HUES6 (cell line): ENCODE data around the gene GRID1.
"Not testable (repeated sequence)": the region's sequence is repeated elsewhere in the genome, so short reads cannot be mapped to it uniquely, and the experiment has no call there.

Source experiments
- H3K27ac ChIP-seq: 2 replicates; pipeline ENCODE4 v1.7.0; 2013; ENCODE audit warnings: low read depth, mild to moderate bottlenecking, low read length, inconsistent platforms
- H3K27me3 ChIP-seq: 2 replicates; pipeline ENCODE4 v1.6.1; 2013; ENCODE audit warnings: low read length; ENCODE audit not compliant: control insufficient read depth, insufficient read depth
- H3K36me3 ChIP-seq: 2 replicates; pipeline ENCODE4 v1.6.1; 2013; ENCODE audit warnings: low read length; ENCODE audit not compliant: control insufficient read depth, insufficient read depth
- H3K4me1 ChIP-seq: 2 replicates; pipeline ENCODE4 v1.6.1; 2013; ENCODE audit warnings: low read length; ENCODE audit not compliant: control insufficient read depth, insufficient read depth
- H3K4me3 ChIP-seq: 2 replicates; pipeline ENCODE4 v1.5.1; 2013; ENCODE audit warnings: low read depth, low read length
- H3K9ac ChIP-seq: one replicate; pipeline ENCODE4 v1.6.1; 2013; ENCODE audit warnings: mild to moderate bottlenecking, low read length
- H3K9me3 ChIP-seq: 2 replicates; pipeline ENCODE4 v1.6.1; 2013; ENCODE audit warnings: low read depth, low read length; ENCODE audit not compliant: control insufficient read depth, insufficient read depth

The GRID1 gene

GRCh38 chr10:86242761-86243160, 123.8 kb downstream of the GRID1 start:
- Histone ChIP-seq H3K36me3 (no peaks in the 10 kb centered on the region), H3K9ac (no peak overlapping the region), H3K4me3 (no peak overlapping the region), H3K9me3 (peaks cover 25% of the 10 kb centered on the region), H3K27me3 (no peaks in the 10 kb centered on the region), H3K27ac (no peak overlapping the region), H3K4me1 (no peaks in the 10 kb centered on the region)

- H3K4me3 ChIP-seq, H3K9ac ChIP-seq, H3K27ac ChIP-seq, H3K36me3 ChIP-seq, H3K27me3 ChIP-seq: not testable (repeated sequence)
- peaks cover 20% of the 10 kb centered on the region for H3K4me1 ChIP-seq
- peaks cover 40% of the 10 kb centered on the region for H3K9me3 ChIP-seq
Observed at GRCh38 chr10:86238089-86238488, 128.5 kb downstream of the GRID1 start.

- H3K36me3 ChIP-seq = no peaks in the 10 kb centered on the region
- no peaks in the 10 kb centered on the region for H3K27me3 ChIP-seq
- H3K4me1 ChIP-seq = peaks cover 29% of the 10 kb centered on the region
- H3K9ac ChIP-seq = no peak overlapping the region
- no peak overlapping the region for H3K27ac ChIP-seq
- H3K4me3 ChIP-seq = no peak overlapping the region
- peaks cover 31% of the 10 kb centered on the region for H3K9me3 ChIP-seq
Observed at GRCh38 chr10:86234541-86235270, 131.9 kb downstream of the GRID1 start.

GRCh38 chr10:86234107-86234506, 132.5 kb downstream of the GRID1 start:
- peaks cover 29% of the 10 kb centered on the region for H3K4me1 ChIP-seq
- H3K9me3 ChIP-seq = peaks cover 26% of the 10 kb centered on the region
- no peak overlapping the region for H3K27ac ChIP-seq
- H3K4me3 ChIP-seq = no peak overlapping the region
- no peaks in the 10 kb centered on the region for H3K36me3 ChIP-seq
- H3K9ac ChIP-seq = no peak overlapping the region
- no peaks in the 10 kb centered on the region for H3K27me3 ChIP-seq

- H3K36me3 ChIP-seq = no peaks in the 10 kb centered on the region
- no peak overlapping the region for H3K9ac ChIP-seq
- peaks cover 18% of the 10 kb centered on the region for H3K9me3 ChIP-seq
- H3K4me1 ChIP-seq = peaks cover 29% of the 10 kb centered on the region
- no peak overlapping the region for H3K27ac ChIP-seq
- H3K27me3 ChIP-seq = no peaks in the 10 kb centered on the region
- no peak overlapping the region for H3K4me3 ChIP-seq
Observed at GRCh38 chr10:86233131-86233530, 133.5 kb downstream of the GRID1 start.

GRCh38 chr10:86232644-86233043, 134.0 kb downstream of the GRID1 start:
- H3K27ac ChIP-seq = no peak overlapping the region
- no peak overlapping the region for H3K4me3 ChIP-seq
- peaks cover 13% of the 10 kb centered on the region for H3K9me3 ChIP-seq
- no peak overlapping the region for H3K9ac ChIP-seq
- H3K4me1 ChIP-seq = peaks cover 29% of the 10 kb centered on the region
- H3K27me3 ChIP-seq = no peaks in the 10 kb centered on the region
- H3K36me3 ChIP-seq = no peaks in the 10 kb centered on the region

GRCh38 chr10:86231796-86232560, 134.6 kb downstream of the GRID1 start:
- no peaks in the 10 kb centered on the region for H3K36me3 ChIP-seq
- no peak overlapping the region for H3K4me3 ChIP-seq
- H3K9me3 ChIP-seq = peaks cover 8% of the 10 kb centered on the region
- no peaks in the 10 kb centered on the region for H3K27me3 ChIP-seq
- H3K27ac ChIP-seq = no peak overlapping the region
- no peak overlapping the region for H3K9ac ChIP-seq
- peaks cover 29% of the 10 kb centered on the region for H3K4me1 ChIP-seq

- Histone ChIP-seq H3K36me3 (no peaks in the 10 kb centered on the region), H3K27ac (no peak overlapping the region), H3K9me3 (no peaks in the 10 kb centered on the region), H3K4me1 (peaks cover 29% of the 10 kb centered on the region), H3K4me3 (no peak overlapping the region), H3K9ac (no peak overlapping the region), H3K27me3 (no peaks in the 10 kb centered on the region)
Observed at GRCh38 chr10:86230557-86231180, 135.9 kb downstream of the GRID1 start.

GRCh38 chr10:86229811-86230556, 136.6 kb downstream of the GRID1 start:
- Histone ChIP-seq H3K4me1 (peaks cover 30% of the 10 kb centered on the region), H3K27me3 (no peaks in the 10 kb centered on the region), H3K9ac (no peak overlapping the region), H3K9me3 (no peaks in the 10 kb centered on the region), H3K36me3 (no peaks in the 10 kb centered on the region), H3K27ac (no peak overlapping the region), H3K4me3 (no peak overlapping the region)

- H3K27ac ChIP-seq = no peak overlapping the region
- H3K36me3 ChIP-seq = no peaks in the 10 kb centered on the region
- no peaks in the 10 kb centered on the region for H3K9me3 ChIP-seq
- H3K4me1 ChIP-seq = peaks cover 30% of the 10 kb centered on the region
- H3K4me3 ChIP-seq = no peak overlapping the region
- H3K27me3 ChIP-seq = no peaks in the 10 kb centered on the region
- no peak overlapping the region for H3K9ac ChIP-seq
Observed at GRCh38 chr10:86229376-86229775, 137.2 kb downstream of the GRID1 start.
